ENCODE data around the gene CIB1. TPM values are rescaled to one million over a fixed set of nuclear protein-coding genes. Genes with fewer than 3 reads are reported as not detected.
A peak's percentile ranks its signal among the peaks of the same experiment; 100 is the strongest.
"Not testable (repeated sequence)": the region's sequence is repeated elsewhere in the genome, so short reads cannot be mapped to it uniquely, and the experiment has no call there.

CIB1 gene
- total RNA-seq = 33.8 and 35.9 TPM in 2 replicates
- long read RNA-seq, transcript CIB1-201 (7 exons, 1,247 nt) = major isoform, 33 of 38 reads
- long read RNA-seq, partial matches to known transcripts = 2 of 38 reads
- long read RNA-seq, other reads (novel, unspliced or antisense) = 3 of 38 reads

DNA sequence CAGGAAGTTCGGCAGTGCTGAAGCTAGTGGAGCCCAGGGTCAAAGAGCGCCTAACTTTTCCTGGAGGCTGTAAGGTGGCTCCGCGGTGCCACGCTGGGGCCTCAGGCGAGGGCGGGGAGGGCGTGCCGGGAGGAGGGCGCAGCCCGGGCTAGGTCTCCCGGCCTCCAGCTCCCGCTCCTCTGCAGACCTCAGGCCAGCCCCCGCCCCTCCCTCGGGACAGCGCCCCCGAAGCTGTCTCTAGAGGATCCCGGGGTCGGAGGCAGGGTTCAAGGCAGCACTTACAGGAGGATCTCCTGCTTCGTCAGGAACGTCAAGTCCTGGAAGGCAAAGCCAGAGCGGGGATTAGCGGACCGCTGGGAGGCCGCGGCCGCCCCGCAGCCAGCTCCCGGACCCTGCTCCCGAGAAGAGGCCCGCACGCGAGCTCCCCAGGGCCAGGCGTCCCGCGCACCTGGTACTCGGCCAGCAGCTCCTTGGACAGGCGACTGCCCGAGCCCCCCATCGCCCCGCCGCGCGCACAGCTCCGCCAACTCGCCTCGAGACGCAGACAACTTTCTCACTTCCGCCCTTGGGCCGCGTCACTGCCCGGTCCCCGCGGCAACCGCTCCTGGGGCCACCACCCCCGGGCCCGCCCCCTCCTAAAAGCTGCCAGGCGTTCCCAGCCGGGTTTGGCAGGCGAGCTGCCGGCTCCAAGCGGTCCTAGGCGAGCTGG, at the start of gene CIB1:
Gene CIB1 (minus strand): TSS at position 555 of the 709 bp plus-strand sequence. CDS start 56 bp downstream, at position 499.
- Mint-ChIP-seq H3K4me1 (ENCODE audit: unreplicated experiment) (peaks cover 17% of the 10 kb centered on the region), H3K9me3 (ENCODE audit: unreplicated experiment) (no peaks in the 10 kb centered on the region), H3K36me3 (ENCODE audit: unreplicated experiment) (peaks cover 22% of the 10 kb centered on the region), H3K4me3 (ENCODE audit: unreplicated experiment) (peak within 1 kb of the TSS; percentile 79), H3K27ac (ENCODE audit: unreplicated experiment) (peak within 1 kb of the TSS; percentile 73), H3K27me3 (ENCODE audit: unreplicated experiment) (no peaks in the 10 kb centered on the region)
- DNase-seq (ENCODE audit: extremely low spot score, unreplicated experiment) = peak; percentile 99
- no peak for TF ChIP-seq CTCF (IDR thresholded peaks at IDR 0.05)

DNA sequence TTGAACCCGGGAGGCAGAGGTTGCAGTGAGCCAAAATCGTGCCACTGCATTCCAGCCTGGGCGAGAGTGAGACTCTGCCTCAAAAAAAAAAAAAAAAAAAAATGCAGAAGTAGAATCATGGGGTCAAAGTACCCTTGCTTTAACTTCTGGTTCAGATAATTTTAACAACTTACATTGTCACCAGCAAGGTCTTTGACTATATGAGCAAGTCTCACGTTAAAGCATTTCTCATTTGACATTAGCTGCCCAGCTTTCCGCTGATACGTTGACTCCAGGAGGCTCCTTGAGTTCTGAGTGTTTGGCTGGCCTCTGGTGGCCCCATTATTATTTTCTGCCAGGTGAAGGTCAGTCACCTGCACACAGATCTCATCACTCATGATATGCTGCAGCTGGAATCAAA, 47.9 kb upstream of the CIB1 start:
- not testable (repeated sequence) for H3K4me3 Mint-ChIP-seq (ENCODE audit: unreplicated experiment); H3K27ac Mint-ChIP-seq (ENCODE audit: unreplicated experiment); H3K27me3 Mint-ChIP-seq (ENCODE audit: unreplicated experiment); H3K9me3 Mint-ChIP-seq (ENCODE audit: unreplicated experiment); H3K4me1 Mint-ChIP-seq (ENCODE audit: unreplicated experiment); DNase-seq (ENCODE audit: extremely low spot score, unreplicated experiment); H3K36me3 Mint-ChIP-seq (ENCODE audit: unreplicated experiment)

GRCh38 chr15:90280743-90281142, 47.0 kb upstream of the CIB1 start:
- DNase-seq (ENCODE audit: extremely low spot score, unreplicated experiment) = peak; percentile 32
- not testable (repeated sequence) for H3K4me3 Mint-ChIP-seq (ENCODE audit: unreplicated experiment); H3K27ac Mint-ChIP-seq (ENCODE audit: unreplicated experiment); H3K9me3 Mint-ChIP-seq (ENCODE audit: unreplicated experiment); H3K4me1 Mint-ChIP-seq (ENCODE audit: unreplicated experiment); H3K36me3 Mint-ChIP-seq (ENCODE audit: unreplicated experiment); H3K27me3 Mint-ChIP-seq (ENCODE audit: unreplicated experiment)

- not testable (repeated sequence) for H3K27me3 Mint-ChIP-seq (ENCODE audit: unreplicated experiment); H3K27ac Mint-ChIP-seq (ENCODE audit: unreplicated experiment); H3K4me1 Mint-ChIP-seq (ENCODE audit: unreplicated experiment); DNase-seq (ENCODE audit: extremely low spot score, unreplicated experiment); H3K9me3 Mint-ChIP-seq (ENCODE audit: unreplicated experiment); H3K4me3 Mint-ChIP-seq (ENCODE audit: unreplicated experiment)
- H3K36me3 Mint-ChIP-seq (ENCODE audit: unreplicated experiment) = peaks cover 14% of the 10 kb centered on the region
Measured at GRCh38 chr15:90278467-90278866, 44.7 kb upstream of the CIB1 start.

- peaks cover 29% of the 10 kb centered on the region for H3K4me1 Mint-ChIP-seq (ENCODE audit: unreplicated experiment)
- TF ChIP-seq CTCF (IDR thresholded peaks at IDR 0.05) = no peak
- H3K27ac Mint-ChIP-seq (ENCODE audit: unreplicated experiment) = no peak overlapping the region
- peaks cover 44% of the 10 kb centered on the region for H3K36me3 Mint-ChIP-seq (ENCODE audit: unreplicated experiment)
- no peak overlapping the region for H3K4me3 Mint-ChIP-seq (ENCODE audit: unreplicated experiment)
- DNase-seq (ENCODE audit: extremely low spot score, unreplicated experiment) = no peak
- no peaks in the 10 kb centered on the region for H3K27me3 Mint-ChIP-seq (ENCODE audit: unreplicated experiment)
- no peaks in the 10 kb centered on the region for H3K9me3 Mint-ChIP-seq (ENCODE audit: unreplicated experiment)
Measured at GRCh38 chr15:90271459-90272166, 37.9 kb upstream of the CIB1 start.

DNA sequence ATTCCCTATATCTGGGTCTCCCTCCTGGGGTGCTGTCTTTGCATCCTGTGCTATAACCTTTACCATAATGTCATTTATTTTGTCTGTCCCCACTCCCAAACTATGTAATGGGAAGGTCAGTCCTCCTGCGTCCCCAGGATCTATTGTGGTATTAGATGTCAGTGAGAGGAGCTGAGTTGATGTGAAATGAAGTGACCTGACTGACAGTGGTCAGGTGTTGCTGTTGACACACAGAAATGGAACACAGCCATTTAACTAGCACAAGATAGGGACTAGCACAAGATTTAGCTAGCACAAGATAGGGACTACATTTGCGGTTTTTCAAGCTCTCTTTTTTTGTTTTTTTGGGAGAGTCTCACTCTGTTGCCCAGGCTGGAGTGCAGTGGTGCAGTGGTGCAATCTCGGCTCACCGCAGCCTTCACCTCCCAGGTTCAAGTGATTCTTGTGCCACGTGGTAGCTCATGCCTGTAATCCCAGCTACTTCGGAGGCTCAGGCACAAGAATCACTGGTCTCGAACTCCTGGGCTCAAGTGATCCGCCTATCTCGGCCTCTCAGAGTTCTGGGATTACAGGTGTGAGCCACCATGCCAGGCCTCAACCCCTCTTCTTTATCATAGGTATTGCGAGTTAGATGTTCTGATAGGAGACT, 36.9 kb upstream of the CIB1 start:
- H3K9me3 Mint-ChIP-seq (ENCODE audit: unreplicated experiment) = no peaks in the 10 kb centered on the region
- DNase-seq (ENCODE audit: extremely low spot score, unreplicated experiment) = no peak
- no peaks in the 10 kb centered on the region for H3K27me3 Mint-ChIP-seq (ENCODE audit: unreplicated experiment)
- TF ChIP-seq CTCF (IDR thresholded peaks at IDR 0.05) = no peak
- H3K4me1 Mint-ChIP-seq (ENCODE audit: unreplicated experiment) = peaks cover 36% of the 10 kb centered on the region
- peaks cover 40% of the 10 kb centered on the region for H3K36me3 Mint-ChIP-seq (ENCODE audit: unreplicated experiment)
- no peak overlapping the region for H3K4me3 Mint-ChIP-seq (ENCODE audit: unreplicated experiment)
- no peak overlapping the region for H3K27ac Mint-ChIP-seq (ENCODE audit: unreplicated experiment)

Data from osteocyte (in vitro differentiated cells).